Measurements from ENCODE around the gene PRKCA.

- TF ChIP-seq, protein P1, sequence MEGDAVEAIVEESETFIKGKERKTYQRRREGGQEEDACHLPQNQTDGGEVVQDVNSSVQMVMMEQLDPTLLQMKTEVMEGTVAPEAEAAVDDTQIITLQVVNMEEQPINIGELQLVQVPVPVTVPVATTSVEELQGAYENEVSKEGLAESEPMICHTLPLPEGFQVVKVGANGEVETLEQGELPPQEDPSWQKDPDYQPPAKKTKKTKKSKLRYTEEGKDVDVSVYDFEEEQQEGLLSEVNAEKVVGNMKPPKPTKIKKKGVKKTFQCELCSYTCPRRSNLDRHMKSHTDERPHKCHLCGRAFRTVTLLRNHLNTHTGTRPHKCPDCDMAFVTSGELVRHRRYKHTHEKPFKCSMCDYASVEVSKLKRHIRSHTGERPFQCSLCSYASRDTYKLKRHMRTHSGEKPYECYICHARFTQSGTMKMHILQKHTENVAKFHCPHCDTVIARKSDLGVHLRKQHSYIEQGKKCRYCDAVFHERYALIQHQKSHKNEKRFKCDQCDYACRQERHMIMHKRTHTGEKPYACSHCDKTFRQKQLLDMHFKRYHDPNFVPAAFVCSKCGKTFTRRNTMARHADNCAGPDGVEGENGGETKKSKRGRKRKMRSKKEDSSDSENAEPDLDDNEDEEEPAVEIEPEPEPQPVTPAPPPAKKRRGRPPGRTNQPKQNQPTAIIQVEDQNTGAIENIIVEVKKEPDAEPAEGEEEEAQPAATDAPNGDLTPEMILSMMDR (IDR thresholded peaks at IDR 0.05) = no peak
- no peak for TF ChIP-seq POLR2A (IDR thresholded peaks at IDR 0.05)
Observed at GRCh38 chr17:66292353-66292752, 10.1 kb upstream of the PRKCA start.
